OCI-LY1 (cell line): ENCODE data around the gene ELMO1.

ENCODE experiments used
- EZH2 ChIP-seq: fragments of 200-600 bp; sonication (generic), shearing (Covaris generic); IDR thresholded peaks from 2 replicates; pipeline ENCODE4 v1.8.0; 2017; ENCODE audit warnings: borderline replicate concordance, mixed run types, mild to moderate bottlenecking, antibody characterized with exemption, low read length, moderate library complexity, mixed read lengths
- TF ChIP-seq, protein P1 (sequence below): fragments of 200-600 bp; sonication (generic), shearing (Covaris generic); IDR thresholded peaks from 2 replicates; pipeline ENCODE4 v1.5.1; 2017; ENCODE audit warnings: mild to moderate bottlenecking, antibody characterized with exemption, low read length, moderate library complexity, mixed read lengths

DNA sequence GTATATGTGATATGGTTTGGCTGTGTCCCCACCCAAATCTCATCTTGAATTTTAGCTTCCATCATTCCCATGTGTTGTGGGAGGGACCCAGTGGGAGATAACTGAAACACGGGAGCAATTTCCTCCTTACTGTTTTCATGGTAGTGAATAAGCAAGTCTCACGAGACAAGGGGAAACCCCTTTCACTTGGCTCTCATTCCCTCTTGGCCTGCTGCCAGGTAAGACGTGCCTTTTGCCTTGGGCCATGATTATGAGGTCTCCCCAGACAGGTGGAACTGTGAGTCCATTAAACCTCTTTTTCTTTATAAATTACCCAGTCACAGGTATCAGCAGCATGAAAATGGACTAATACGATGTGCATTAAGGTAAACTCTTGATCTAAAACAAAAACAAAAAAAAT is 367.2 kb downstream of the ELMO1 start:
- TF ChIP-seq, protein P1, sequence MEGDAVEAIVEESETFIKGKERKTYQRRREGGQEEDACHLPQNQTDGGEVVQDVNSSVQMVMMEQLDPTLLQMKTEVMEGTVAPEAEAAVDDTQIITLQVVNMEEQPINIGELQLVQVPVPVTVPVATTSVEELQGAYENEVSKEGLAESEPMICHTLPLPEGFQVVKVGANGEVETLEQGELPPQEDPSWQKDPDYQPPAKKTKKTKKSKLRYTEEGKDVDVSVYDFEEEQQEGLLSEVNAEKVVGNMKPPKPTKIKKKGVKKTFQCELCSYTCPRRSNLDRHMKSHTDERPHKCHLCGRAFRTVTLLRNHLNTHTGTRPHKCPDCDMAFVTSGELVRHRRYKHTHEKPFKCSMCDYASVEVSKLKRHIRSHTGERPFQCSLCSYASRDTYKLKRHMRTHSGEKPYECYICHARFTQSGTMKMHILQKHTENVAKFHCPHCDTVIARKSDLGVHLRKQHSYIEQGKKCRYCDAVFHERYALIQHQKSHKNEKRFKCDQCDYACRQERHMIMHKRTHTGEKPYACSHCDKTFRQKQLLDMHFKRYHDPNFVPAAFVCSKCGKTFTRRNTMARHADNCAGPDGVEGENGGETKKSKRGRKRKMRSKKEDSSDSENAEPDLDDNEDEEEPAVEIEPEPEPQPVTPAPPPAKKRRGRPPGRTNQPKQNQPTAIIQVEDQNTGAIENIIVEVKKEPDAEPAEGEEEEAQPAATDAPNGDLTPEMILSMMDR: no peak
- no peak for TF ChIP-seq EZH2
